Measurements from ENCODE around the gene PCED1A. TPM values are rescaled to one million over a fixed set of nuclear protein-coding genes. Genes with fewer than 3 reads are reported as not detected.
A peak's percentile ranks its signal among the peaks of the same experiment; 100 is the strongest.

Gene PCED1A
- total and polyA plus RNA-seq, 2 of the 13 experiments (the other 11 are each of a cell fraction or from before 2014, with no cell fraction given) = 40.1 to 84.2 TPM

DNA sequence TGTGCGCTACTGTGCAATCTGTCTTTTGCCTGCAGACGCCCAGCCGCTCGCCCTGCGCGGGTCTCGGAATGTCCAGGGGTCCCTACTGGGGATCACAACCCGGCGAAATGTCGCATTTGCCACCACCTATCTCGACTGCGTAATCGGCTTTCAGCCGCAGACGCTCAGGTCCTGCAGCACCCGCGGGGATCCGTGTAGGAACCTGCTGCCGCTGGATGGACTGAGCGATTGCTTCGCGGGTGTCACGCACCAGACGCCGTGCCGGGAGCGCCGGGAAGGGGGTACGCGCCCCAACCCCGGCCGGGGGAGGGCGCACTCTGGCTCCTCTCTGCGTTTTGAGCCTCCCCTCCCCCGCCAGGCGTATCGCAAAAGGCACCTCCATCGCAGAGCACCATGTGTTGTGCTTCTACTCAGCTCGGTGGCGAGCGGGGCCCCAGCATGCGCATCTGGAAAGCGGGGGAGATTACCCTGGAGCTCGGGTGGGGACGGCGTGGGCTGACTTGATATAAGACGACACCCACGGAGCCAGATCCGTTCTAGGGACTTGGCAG, 32.1 kb upstream of the PCED1A start (continued):
- no peak for TF ChIP-seq MTA1 (CRISPR knock-in tag; IDR thresholded peaks at IDR 0.05; ENCODE audit: borderline replicate concordance)
- no peak for TF ChIP-seq ZNF282 (IDR thresholded peaks at IDR 0.05; ENCODE audit: partially characterized antibody)
- no peak for TF ChIP-seq NONO (IDR thresholded peaks at IDR 0.05)
- no peak for TF ChIP-seq NONO (CRISPR knock-in tag; conservative IDR thresholded peaks at IDR 0.05)
- peak; percentile 82; the same call in 1 of the 2 replicates for TF ChIP-seq ZNF607 (CRISPR knock-in tag; IDR thresholded peaks at IDR 0.05; ENCODE audit: borderline replicate concordance)

DNA sequence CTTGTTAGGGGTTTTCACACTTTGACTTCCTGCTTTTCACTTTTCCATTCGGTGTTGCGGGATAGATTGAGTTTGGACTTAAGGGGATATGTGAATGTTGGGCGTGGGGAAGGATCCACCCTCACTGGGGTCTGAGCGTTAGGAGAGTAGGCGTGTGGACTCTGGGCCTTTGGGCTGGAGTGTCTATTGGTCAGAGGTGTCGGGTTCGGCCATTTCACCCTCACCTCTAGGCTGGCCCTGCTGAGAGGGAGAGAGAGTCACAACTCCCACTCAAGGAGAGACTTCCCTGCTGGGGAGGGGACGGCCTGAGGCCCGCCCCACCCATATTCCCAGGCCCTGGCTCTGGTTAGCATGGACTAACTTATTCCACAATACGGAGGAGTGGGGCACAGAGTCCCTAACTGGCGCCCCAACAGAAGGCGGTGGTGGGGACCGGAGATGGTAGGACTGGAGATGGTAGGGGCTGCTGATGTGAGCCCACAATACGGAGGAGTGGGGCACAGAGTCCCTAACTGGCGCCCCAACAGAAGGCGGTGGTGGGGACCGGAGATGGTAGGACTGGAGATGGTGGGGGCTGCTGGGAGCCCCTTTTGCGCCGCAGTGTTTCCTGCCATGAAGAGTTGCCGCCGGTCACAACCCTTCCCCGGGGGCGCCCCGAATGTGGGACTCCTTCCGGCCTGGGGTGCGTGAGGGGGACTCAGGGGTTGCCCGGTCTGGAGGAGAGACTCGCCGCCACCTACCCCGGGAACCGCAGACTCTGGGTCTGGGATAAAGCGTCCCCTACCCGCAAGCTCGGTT, 31.4 kb upstream of the PCED1A start:
- intact Hi-C loops (cut with micrococcal nuclease; ENCODE audit: unreplicated experiment) (loop anchor here (10.0 kb wide), 1 partner anchor 73 kb away; no protein-coding TSS in a partner anchor), in situ Hi-C loops (cut with HindIII; ENCODE audit: extremely low pct_ligation_motif_present, low pct_unique_long_range_greater_than_20kb) (no loop called here)
- Histone ChIP-seq H3K4me1 (ENCODE audit: insufficient read depth, low read length) (peaks cover 59% of the 10 kb centered on the region), H3K79me2 (ENCODE audit: insufficient read depth, low read length) (peaks cover 32% of the 10 kb centered on the region), H3K4me2 (ENCODE audit: low read depth, low read length) (peak overlapping the region; percentile 96), H2AFZ (ENCODE audit: low read length) (peak overlapping the region; percentile 86), H3K9me3 (ENCODE audit: low read length) (no peaks in the 10 kb centered on the region), H3K27ac (ENCODE audit: extremely low read length, insufficient read depth, low read length) (no peak overlapping the region), H3K27me3 (ENCODE audit: control insufficient read depth in 1 of 2, insufficient read depth in 2 of 2, low read length in 2 of 2) (peaks cover 0 to 18% of the 10 kb centered on the region in 2 experiments; a peak in 3 of 5 replicates), H4K20me1 (ENCODE audit: insufficient read depth, low read length) (no peaks in the 10 kb centered on the region), H3K9ac (ENCODE audit: insufficient read depth, low read depth, low read length) (peak overlapping the region; percentile 84), H3K36me3 (replicated peaks in 1 of 2; ENCODE audit: control insufficient read depth in 1 of 2, insufficient read depth in 2 of 2, low read length in 2 of 2) (no peaks in the 10 kb centered on the region; a peak in 1 of 5 replicates), H3K4me3 (replicated peaks in 1 of 3; ENCODE audit: insufficient read depth in 1 of 3, low read depth in 2 of 3, low read length in 3 of 3) (peak overlapping the region; percentile 77 to 98 (median 92))
- BruUV-seq (replicated peaks) = no TSS peak
- POLR2A ChIA-PET = interaction anchor here (0.7 to 2.0 kb wide), 11 partner anchors 9 to 401 kb away, joined by 3 to 12 read pairs (median 3); partner anchors contain the start of genes MRPS26, NOP56, PCED1A and SNRPB
- peak; percentile 58 for ATAC-seq
- peak; percentile 36 for DNase-seq (ENCODE audit: low spot score)
- CTCF ChIA-PET (ENCODE audit: low intra/inter-chr PET ratio, low total read pairs) = no interaction called here
- FAIRE-seq = no peak
- 31% methylated on average over 26 of the region's 34 CpGs for WGBS (ENCODE audit: low lambda C conversion rate)
- TF ChIP-seq RBM39 (IDR thresholded peaks at IDR 0.05; ENCODE audit: low read depth, low read length, poor library complexity, severe bottlenecking) (peak; percentile 29), ETV5 (CRISPR knock-in tag; IDR thresholded peaks at IDR 0.05; ENCODE audit: borderline replicate concordance) (no peak), DZIP1 (CRISPR knock-in tag; IDR thresholded peaks at IDR 0.05) (peak; percentile 51; the same call in 1 of the 2 replicates), ZNF331 (CRISPR knock-in tag; IDR thresholded peaks at IDR 0.05) (no peak), ZNF121 (CRISPR knock-in tag; IDR thresholded peaks at IDR 0.05) (peak; percentile 2; the same call in 1 of the 2 replicates), LBX2 (CRISPR knock-in tag; IDR thresholded peaks at IDR 0.05; ENCODE audit: borderline replicate concordance) (peak; percentile 52; the same call in 1 of the 2 replicates), YY1 (IDR thresholded peaks at IDR 0.05; ENCODE audit: insufficient read depth, insufficient replicate concordance, low read depth, low read length) (peak; percentile 51), RARG (CRISPR knock-in tag; IDR thresholded peaks at IDR 0.05; ENCODE audit: low read depth) (0 out of 2 replicates have a peak, but pooled peaks have one; percentile 9), PRMT3 (CRISPR knock-in tag; IDR thresholded peaks at IDR 0.05; ENCODE audit: borderline replicate concordance, low read depth) (peak; percentile 92; the same call in 1 of the 2 replicates), FOSL2 (CRISPR knock-in tag; IDR thresholded peaks at IDR 0.05) (0 out of 2 replicates have a peak, but pooled peaks have one; percentile 17), PHF21A (CRISPR knock-in tag; IDR thresholded peaks at IDR 0.05) (no peak), ZNF430 (CRISPR knock-in tag; IDR thresholded peaks at IDR 0.05) (no peak)

Data from HepG2 (cell line).